Measurements from ENCODE around the gene LRRC74A.

- TF ChIP-seq POLR2A (IDR thresholded peaks at IDR 0.05) (no peak), CTCF (IDR thresholded peaks at IDR 0.05) (no peak)
Observed at GRCh38 chr14:76887191-76887590, 61.0 kb downstream of the LRRC74A start.

Data from heart left ventricle (tissue), 13 donors.